Stomach (tissue), 9 donors: ENCODE data around the gene MB21D2. TPM values are rescaled to one million over a fixed set of nuclear protein-coding genes. Genes with fewer than 3 reads are reported as not detected.
"Not testable (repeated sequence)": the region's sequence is repeated elsewhere in the genome, so short reads cannot be mapped to it uniquely, and the experiment has no call there.

Source experiments
- DNase-seq, 2 donors: peaks; one replicate each; pipeline versions ENCODE4 v3.0.0 to v3.0.0-alpha.2; 2013 to 2019
- H3K27ac ChIP-seq, 5 donors: fragments of 200-600 bp in 4 of 5; sonication (generic) in 4 of 5; one replicate each; pipeline ENCODE4 v1.5.1; 2013 to 2019; ENCODE audit warnings: mild to moderate bottlenecking in 1 of 5, moderate library complexity in 1 of 5
- H3K27me3 ChIP-seq, 3 donors: fragments of 200-600 bp; sonication (generic); one replicate each; pipeline ENCODE4 v1.5.1; 2017 to 2019; ENCODE audit warnings: mixed run types in 1 of 3
- H3K36me3 ChIP-seq, 4 donors: fragments of 200-600 bp; sonication (generic); 1 replicate in 3 of 4; 2 replicates in 1 of 4; pipeline ENCODE4 v1.5.1; 2016 to 2019
- H3K4me1 ChIP-seq, 4 donors: fragments of 200-600 bp; sonication (generic); one replicate each; pipeline ENCODE4 v1.5.1; 2016 to 2019
- H3K4me3 ChIP-seq, 4 donors: fragments of 200-600 bp; sonication (generic) in 3 of 4; one replicate each; pipeline ENCODE4 v1.5.1; 2016 to 2019; ENCODE audit warnings: mild to moderate bottlenecking in 1 of 4
- H3K9me3 ChIP-seq, 4 donors: fragments of 200-600 bp; sonication (generic); one replicate each; pipeline ENCODE4 v1.5.1; 2016 to 2019
- CTCF ChIP-seq, 7 experiments: fragments of 450-650 bp in 4 of 7; fragments of 200-600 bp in 3 of 7; sonication (generic) in 3 of 7; IDR thresholded peaks; one replicate each; pipeline ENCODE4 v1.5.1; 2016 to 2019; ENCODE audit warnings: antibody characterized with exemption in 7 of 7, control low read depth in 2 of 7, mild to moderate bottlenecking in 1 of 7
- EP300 ChIP-seq: sonication (generic); formaldehyde crosslinking; IDR thresholded peaks from one replicate; pipeline ENCODE4 v1.6.1; 2017; ENCODE audit warnings: antibody characterized with exemption
- POLR2A ChIP-seq, 4 donors: fragments of 450-650 bp; IDR thresholded peaks; one replicate each; pipeline ENCODE4 v1.6.1; 2016; ENCODE audit warnings: antibody characterized with exemption in 4 of 4, control low read depth in 2 of 4, mild to moderate bottlenecking in 1 of 4, moderate library complexity in 1 of 4
- POLR2AphosphoS5 ChIP-seq, 3 donors: sonication (generic); formaldehyde crosslinking; IDR thresholded peaks; one replicate each; pipeline ENCODE4 v1.6.1; 2016; ENCODE audit warnings: antibody characterized with exemption in 3 of 3
- WGBS, 5 donors: extraction: QIAGEN DNeasy Blood & Tissue Kit in 3 of 5; methylation state at CpG; one replicate each; pipeline versions ENCODE4 v1.1.5 to v1.1.7; 2013 to 2018; 5-methylcytosine and 5-hydroxymethylcytosine counted together
- intact Hi-C: fragments of 100-400 bp; cut with DNase I; formaldehyde crosslinking; loops from one replicate; pipeline ENCODE4 v1.15.1; 2023; ENCODE audit warnings: low total_unique reads
- polyA plus RNA-seq, 3 donors: library from polyadenylated mRNA; stranded (reverse); fragments of 200-250 nt; gene quantifications; one replicate each; pipeline ENCODE4 v1.2.3, GENCODE V29; 2013
- total RNA-seq, 5 donors: library from RNA; depleted of rRNA; stranded (reverse); fragments of >200 nt; gene quantifications; one replicate each; pipeline versions ENCODE4 v1.1.0 to v1.2.3, GENCODE V29; 2014 to 2016
- donor health status: healthy with polysubstance abuse.
- donor health status: Bipolar disorder and iron deficiency.
- donor health status: healthy.

The MB21D2 gene
- total and polyA plus RNA-seq, 8 donors: 0.45 to 15.1 (median 2.0) TPM

- TF ChIP-seq POLR2AphosphoS5 (IDR thresholded peaks at IDR 0.05) (peak in 1 of 3 donors; percentile 21), POLR2A (IDR thresholded peaks at IDR 0.05) (no peak)
- Histone ChIP-seq H3K27me3 (no peaks in the 10 kb centered on the region), H3K27ac (peak overlapping the region in 2 of 5 donors; percentile 19 to 60), H3K36me3 (no peaks in the 10 kb centered on the region), H3K4me1 (peaks cover 20 to 47% (median 31%) of the 10 kb centered on the region in 4 donors), H3K4me3 (no peak overlapping the region), H3K9me3 (no peaks in the 10 kb centered on the region)
- DNase-seq: peak; percentile 45 to 66
- intact Hi-C loops: no loop called here
- WGBS, 5 donors: 58 to 72% (median 60%) methylated on average over 14 of the region's 14 CpGs
Measured at GRCh38 chr3:192850451-192850981, 67.1 kb downstream of the MB21D2 start.

GRCh38 chr3:192849821-192850220 lies 67.8 kb downstream of the MB21D2 start:
- intact Hi-C loops, DNase-seq: not testable (repeated sequence)
- H3K27ac ChIP-seq: peak overlapping the region in 1 of 5 donors; percentile 60

DNA sequence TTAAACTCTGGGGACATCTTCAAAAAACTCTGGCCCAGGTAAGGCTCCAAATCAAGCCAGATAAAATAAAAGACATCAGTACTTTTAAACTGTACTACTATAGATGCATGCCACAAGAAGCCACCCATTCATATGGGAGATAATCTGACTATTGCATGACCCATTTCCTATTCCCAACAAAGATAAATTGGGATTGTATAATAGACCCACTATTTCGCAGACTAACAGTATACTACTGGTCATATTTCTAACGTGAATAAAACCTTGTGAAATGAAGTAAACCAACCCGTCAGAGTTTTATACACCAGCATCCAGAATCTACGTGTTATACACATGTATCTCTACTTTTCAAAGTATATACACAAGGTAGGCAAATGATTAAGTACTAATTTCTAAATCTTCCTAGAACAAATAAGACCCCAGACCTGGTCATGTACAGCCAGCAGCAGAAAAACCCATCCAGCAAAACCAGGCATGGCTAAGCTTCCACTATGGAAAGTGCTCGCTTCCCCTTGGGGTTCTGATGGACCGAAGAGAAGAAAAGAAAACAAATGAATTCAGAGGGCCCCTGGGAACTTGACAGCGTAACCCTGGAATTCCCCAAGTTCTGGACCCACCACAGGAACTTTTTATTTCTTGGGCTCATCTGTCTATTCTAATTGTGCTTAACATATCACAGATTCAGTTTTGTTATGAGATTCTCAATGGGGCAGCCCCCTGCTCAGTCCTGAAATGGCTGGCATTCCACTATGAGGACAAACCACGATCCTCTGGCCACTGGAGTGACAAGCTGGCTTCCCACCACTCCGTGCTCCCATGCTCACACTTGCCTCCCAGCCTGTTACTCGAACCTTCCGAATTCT lies 69.1 kb downstream of the MB21D2 start:
- Histone ChIP-seq H3K4me1 (peaks cover 20 to 52% (median 31%) of the 10 kb centered on the region in 4 donors), H3K36me3 (no peaks in the 10 kb centered on the region), H3K9me3 (no peaks in the 10 kb centered on the region), H3K27me3 (peaks cover 0 to 4% (median 0%) of the 10 kb centered on the region in 3 donors), H3K4me3 (no peak overlapping the region), H3K27ac (no peak overlapping the region)
- no peak for DNase-seq
- intact Hi-C loops: no loop called here
- TF ChIP-seq EP300: no peak
- TF ChIP-seq POLR2A (IDR thresholded peaks at IDR 0.05): no peak
- TF ChIP-seq POLR2AphosphoS5 (IDR thresholded peaks at IDR 0.05): no peak
- no peak for TF ChIP-seq CTCF (IDR thresholded peaks at IDR 0.05)
- WGBS, 5 donors: 83 to 89% (median 85%) methylated on average over 11 of the region's 11 CpGs

More at GRCh38 chr3:192849821-192850220, 67.8 kb downstream of the MB21D2 start:
- not testable (repeated sequence) for H3K36me3 ChIP-seq, H3K4me3 ChIP-seq, H3K27me3 ChIP-seq, H3K9me3 ChIP-seq
- peaks cover 20 to 47% (median 31%) of the 10 kb centered on the region in 4 donors for H3K4me1 ChIP-seq
- WGBS, 5 donors: 89 to 98% (median 95%) methylated on average over 11 of the region's 11 CpGs

- DNase-seq: no peak
- H3K27ac ChIP-seq: no peak overlapping the region
- no peaks in the 10 kb centered on the region for H3K36me3 ChIP-seq
- H3K4me1 ChIP-seq: peaks cover 20 to 58% (median 31%) of the 10 kb centered on the region in 4 donors
- no peaks in the 10 kb centered on the region for H3K9me3 ChIP-seq
- no peak for TF ChIP-seq POLR2A (IDR thresholded peaks at IDR 0.05)
- TF ChIP-seq EP300: no peak
- no peak for TF ChIP-seq POLR2AphosphoS5 (IDR thresholded peaks at IDR 0.05)
- no peak for TF ChIP-seq CTCF (IDR thresholded peaks at IDR 0.05)
- peaks cover 0 to 4% (median 0%) of the 10 kb centered on the region in 3 donors for H3K27me3 ChIP-seq
- no peak overlapping the region for H3K4me3 ChIP-seq
- intact Hi-C loops: no loop called here
- WGBS, 5 donors: 22 to 50% (median 28%) methylated on average over 3 of the region's 3 CpGs
Measured at GRCh38 chr3:192847941-192848340, 69.7 kb downstream of the MB21D2 start.

DNA sequence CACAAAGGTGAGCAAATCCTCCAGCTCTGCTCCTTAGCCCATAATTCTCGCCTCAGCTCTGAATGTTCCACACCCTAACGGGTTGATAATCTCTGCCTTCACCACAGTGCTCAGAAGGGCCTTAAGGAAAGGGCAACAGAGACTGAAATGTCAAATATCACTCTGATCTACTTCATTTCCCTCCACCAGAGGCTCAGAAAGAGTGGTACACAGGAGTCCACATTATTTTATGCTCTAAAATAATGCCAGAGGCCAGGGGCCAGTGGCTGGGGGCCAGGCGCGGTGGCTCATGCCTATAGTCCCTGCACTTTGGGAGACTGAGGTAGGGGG lies 72.2 kb downstream of the MB21D2 start:
- DNase-seq: no peak
- Histone ChIP-seq H3K4me3 (no peak overlapping the region), H3K9me3 (no peaks in the 10 kb centered on the region), H3K4me1 (peaks cover 0 to 38% (median 13%) of the 10 kb centered on the region in 4 donors), H3K27ac (no peak overlapping the region), H3K27me3 (peaks cover 0 to 4% (median 0%) of the 10 kb centered on the region in 3 donors), H3K36me3 (no peaks in the 10 kb centered on the region)
- no peak for TF ChIP-seq POLR2AphosphoS5 (IDR thresholded peaks at IDR 0.05)
- TF ChIP-seq POLR2A (IDR thresholded peaks at IDR 0.05): no peak
- TF ChIP-seq EP300: no peak
- TF ChIP-seq CTCF (IDR thresholded peaks at IDR 0.05): no peak
- WGBS, 5 donors: 88 to 96% (median 92%) methylated on average over 4 of the region's 4 CpGs
- intact Hi-C loops: no loop called here
